Left lung (tissue), 10 donors: ENCODE measurements around the gene ENPP6. TPM values are rescaled to one million over a fixed set of nuclear protein-coding genes. Genes with fewer than 3 reads are reported as not detected.

Experiments used
- ATAC-seq: fragments of 200-7000 bp; cut with Tn5 transposase; one replicate; pipeline ENCODE4 v1.9.1; 2020; ENCODE audit warnings: moderate library complexity
- DNase-seq, 4 donors: peaks; one replicate each; pipeline ENCODE4 v3.0.0-alpha.2; 2013 to 2020
- H3K27ac ChIP-seq, 2 donors: fragments of 200-600 bp; sonication (generic) in 1 of 2; one replicate each; pipeline versions ENCODE4 v1.5.0 to v1.8.0; 2020 to 2021
- H3K27me3 ChIP-seq, 2 donors: fragments of 200-600 bp; sonication (generic) in 1 of 2; one replicate each; pipeline versions ENCODE4 v1.5.0 to v1.8.0; 2020 to 2021
- H3K36me3 ChIP-seq, 2 donors: fragments of 200-600 bp; sonication (generic) in 1 of 2; one replicate each; pipeline versions ENCODE4 v1.5.0 to v1.8.0; 2020 to 2021
- H3K4me1 ChIP-seq, 2 donors: fragments of 200-600 bp; one replicate each; pipeline ENCODE4 v1.8.0; 2021
- H3K4me3 ChIP-seq, 2 donors: fragments of 200-600 bp; sonication (generic) in 1 of 2; one replicate each; pipeline versions ENCODE4 v1.5.0 to v1.8.0; 2020 to 2021; ENCODE audit warnings: mild to moderate bottlenecking in 1 of 2
- H3K9me3 ChIP-seq, 2 donors: fragments of 200-600 bp; sonication (generic) in 1 of 2; one replicate each; pipeline versions ENCODE4 v1.5.0 to v1.8.0; 2020 to 2021
- intact Hi-C, 2 donors: fragments of 100-400 bp; cut with DNase I; formaldehyde crosslinking; loops; one replicate each; pipeline versions ENCODE4 v1.11.2 to v1.14.2; 2022
- polyA plus RNA-seq, 6 donors: library from polyadenylated mRNA; unstranded; fragments of 120-200 nt; gene quantifications; one replicate each; pipeline ENCODE4 v1.2.1, GENCODE V29; 2013; ENCODE audit not compliant: insufficient read length in 6 of 6
- total RNA-seq, 2 donors: library from RNA; stranded (reverse); fragmentation: NEBNext Ultra II Directional; extraction: Animal tissue kit (Norgen Biotek cat#: 25700); gene quantifications; one replicate each; pipeline ENCODE4 v1.2.1, GENCODE V29; 2021
- TF ChIP-seq, protein P1 (sequence below), 2 donors: fragments of 200-600 bp; sonication (generic) in 1 of 2; IDR thresholded peaks; one replicate each; pipeline versions ENCODE4 v1.5.0 to v1.8.0; 2021; ENCODE audit warnings: antibody characterized with exemption in 2 of 2
- donor health status: DM: no; HTN: yes; CAD: no.
- donor health status: DM: no; HTN: no; CAD: no.

Gene ENPP6
- total and polyA plus RNA-seq, 8 donors: 0.14 to 0.67 (median 0.31) TPM

DNA sequence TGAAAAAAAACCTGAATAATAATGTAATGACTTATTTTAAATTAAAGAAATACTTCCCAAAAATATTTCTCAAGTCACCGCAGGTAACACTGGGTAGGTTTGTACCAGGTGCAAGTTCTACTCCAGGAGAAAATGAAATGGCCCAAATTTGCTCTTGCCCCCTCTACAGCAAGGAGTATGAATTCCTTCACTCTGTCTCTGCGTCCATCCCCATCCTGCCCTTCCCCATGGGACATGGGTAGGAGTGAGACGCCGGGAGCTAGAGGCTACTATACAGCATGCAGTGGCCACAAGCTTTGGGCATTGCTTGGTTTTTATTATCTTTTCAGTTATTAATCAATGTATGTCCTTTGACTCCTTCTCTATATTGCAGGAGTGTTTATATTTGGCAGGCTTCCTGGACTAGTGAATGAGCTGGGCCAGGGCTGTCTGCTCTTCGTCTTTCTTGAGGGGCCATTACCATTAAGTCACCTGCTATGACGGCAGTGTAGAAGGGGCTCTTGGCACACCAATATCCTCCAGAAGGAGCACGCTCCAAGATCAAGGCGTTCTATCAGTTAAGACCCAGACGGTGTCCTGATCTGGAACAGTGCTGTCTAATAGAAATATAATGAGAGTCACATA is 149.6 kb downstream of the ENPP6 start:
- H3K36me3 ChIP-seq: no peaks in the 10 kb centered on the region
- H3K4me1 ChIP-seq: no peaks in the 10 kb centered on the region
- TF ChIP-seq, protein P1, sequence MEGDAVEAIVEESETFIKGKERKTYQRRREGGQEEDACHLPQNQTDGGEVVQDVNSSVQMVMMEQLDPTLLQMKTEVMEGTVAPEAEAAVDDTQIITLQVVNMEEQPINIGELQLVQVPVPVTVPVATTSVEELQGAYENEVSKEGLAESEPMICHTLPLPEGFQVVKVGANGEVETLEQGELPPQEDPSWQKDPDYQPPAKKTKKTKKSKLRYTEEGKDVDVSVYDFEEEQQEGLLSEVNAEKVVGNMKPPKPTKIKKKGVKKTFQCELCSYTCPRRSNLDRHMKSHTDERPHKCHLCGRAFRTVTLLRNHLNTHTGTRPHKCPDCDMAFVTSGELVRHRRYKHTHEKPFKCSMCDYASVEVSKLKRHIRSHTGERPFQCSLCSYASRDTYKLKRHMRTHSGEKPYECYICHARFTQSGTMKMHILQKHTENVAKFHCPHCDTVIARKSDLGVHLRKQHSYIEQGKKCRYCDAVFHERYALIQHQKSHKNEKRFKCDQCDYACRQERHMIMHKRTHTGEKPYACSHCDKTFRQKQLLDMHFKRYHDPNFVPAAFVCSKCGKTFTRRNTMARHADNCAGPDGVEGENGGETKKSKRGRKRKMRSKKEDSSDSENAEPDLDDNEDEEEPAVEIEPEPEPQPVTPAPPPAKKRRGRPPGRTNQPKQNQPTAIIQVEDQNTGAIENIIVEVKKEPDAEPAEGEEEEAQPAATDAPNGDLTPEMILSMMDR (IDR thresholded peaks at IDR 0.05): no peak
- no peak for ATAC-seq
- H3K4me3 ChIP-seq: no peak overlapping the region
- H3K27me3 ChIP-seq: no peaks in the 10 kb centered on the region
- no peak overlapping the region for H3K27ac ChIP-seq
- intact Hi-C loops: no loop called here
- peak in 1 of 4 donors; percentile 10 for DNase-seq
- H3K9me3 ChIP-seq: peaks cover 0 to 18% of the 10 kb centered on the region in 2 donors

GRCh38 chr4:184066584-184067300 is 150.9 kb downstream of the ENPP6 start:
- ATAC-seq: peak; percentile 41

GRCh38 chr4:184064877-184065276 is 152.8 kb downstream of the ENPP6 start:
- Histone ChIP-seq H3K9me3 (no peaks in the 10 kb centered on the region), H3K4me3 (no peak overlapping the region), H3K27ac (no peak overlapping the region), H3K4me1 (no peaks in the 10 kb centered on the region), H3K27me3 (no peaks in the 10 kb centered on the region), H3K36me3 (no peaks in the 10 kb centered on the region)
- intact Hi-C loops: no loop called here
- DNase-seq (no peak), ATAC-seq (no peak)
- TF ChIP-seq, protein P1 (IDR thresholded peaks at IDR 0.05): no peak

More at GRCh38 chr4:184066584-184067300, 150.9 kb downstream of the ENPP6 start:
- no peaks in the 10 kb centered on the region for H3K4me1 ChIP-seq
- H3K27ac ChIP-seq: no peak overlapping the region
- peaks cover 0 to 6% of the 10 kb centered on the region in 2 donors for H3K9me3 ChIP-seq
- TF ChIP-seq, protein P1 (IDR thresholded peaks at IDR 0.05): no peak
- intact Hi-C loops: no loop called here
- no peak overlapping the region for H3K4me3 ChIP-seq
- no peaks in the 10 kb centered on the region for H3K36me3 ChIP-seq
- H3K27me3 ChIP-seq: no peaks in the 10 kb centered on the region
- peak in 2 of 4 donors; percentile 76 to 85 for DNase-seq

DNA sequence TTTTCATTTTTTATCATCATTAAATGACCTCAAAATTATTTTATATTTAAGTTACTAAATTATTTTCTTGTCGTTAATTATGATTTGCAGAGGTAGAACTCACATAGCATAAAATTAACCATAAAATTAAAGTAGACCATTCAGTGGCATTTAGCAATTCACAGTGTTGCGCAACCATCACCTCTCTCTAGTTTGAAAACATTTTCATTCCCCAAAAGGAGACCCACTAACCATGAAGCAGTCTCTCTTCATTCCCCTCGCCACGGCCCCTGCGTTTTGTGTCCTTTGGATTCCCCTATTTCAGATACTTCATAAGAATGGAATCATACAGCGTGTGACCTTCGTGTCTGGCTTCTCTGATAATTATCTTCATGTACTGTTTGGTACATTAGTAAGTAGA is 154.9 kb downstream of the ENPP6 start:
- DNase-seq (no peak), ATAC-seq (no peak)
- TF ChIP-seq, protein P1 (IDR thresholded peaks at IDR 0.05): no peak
- H3K9me3 ChIP-seq: no peaks in the 10 kb centered on the region
- no peaks in the 10 kb centered on the region for H3K36me3 ChIP-seq
- no peaks in the 10 kb centered on the region for H3K27me3 ChIP-seq
- H3K27ac ChIP-seq: no peak overlapping the region
- H3K4me3 ChIP-seq: no peak overlapping the region
- no peaks in the 10 kb centered on the region for H3K4me1 ChIP-seq
- intact Hi-C loops: no loop called here

DNA sequence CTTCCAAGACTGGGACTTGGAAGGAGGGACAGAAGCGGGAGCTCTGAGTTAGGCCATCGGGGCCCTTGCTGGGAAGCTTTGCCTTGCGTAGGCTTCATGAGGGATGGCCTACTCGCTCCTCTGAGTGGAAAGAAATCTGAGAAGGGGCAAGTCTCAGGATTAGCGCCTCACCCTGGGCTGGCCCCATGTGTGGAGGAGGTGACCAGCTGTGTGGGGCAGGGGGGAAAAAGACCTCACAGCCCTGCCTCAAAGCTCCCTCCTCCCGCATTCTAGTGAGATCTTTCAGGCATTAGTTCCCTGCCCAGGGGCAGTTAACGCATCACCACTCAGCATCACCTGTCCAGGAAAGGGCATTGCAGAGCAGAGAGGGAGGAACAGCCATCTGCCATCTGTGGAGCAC is 156.1 kb downstream of the ENPP6 start:
- H3K27me3 ChIP-seq: no peaks in the 10 kb centered on the region
- H3K4me1 ChIP-seq: no peaks in the 10 kb centered on the region
- no peak overlapping the region for H3K4me3 ChIP-seq
- ATAC-seq (no peak), DNase-seq (no peak)
- TF ChIP-seq, protein P1 (IDR thresholded peaks at IDR 0.05): no peak
- H3K9me3 ChIP-seq: no peaks in the 10 kb centered on the region
- intact Hi-C loops: no loop called here
- H3K36me3 ChIP-seq: no peaks in the 10 kb centered on the region
- H3K27ac ChIP-seq: no peak overlapping the region
